Measurements from ENCODE around the gene MIF.

The MIF gene

GRCh38 chr22:23894710-23895598 lies 771 bp downstream of the MIF start:
- peaks cover 9% of the 10 kb centered on the region for H3K27me3 ChIP-seq (ENCODE audit: insufficient read depth, low read length, poor library complexity, severe bottlenecking)
- H3K4me2 ChIP-seq (ENCODE audit: low read depth, low read length, poor library complexity, severe bottlenecking), result peak overlapping the region; percentile 97
- H3F3A ChIP-seq (ENCODE audit: low read depth), result peaks cover 5% of the 10 kb centered on the region; the same call in 1 of the 2 replicates
- H4K20me1 ChIP-seq (ENCODE audit: insufficient read depth, low read length, poor library complexity, severe bottlenecking), result peaks cover 36% of the 10 kb centered on the region
- peaks cover 24% of the 10 kb centered on the region; the same call in 1 of the 2 replicates for H3K36me3 ChIP-seq (ENCODE audit: insufficient read depth, low read length)
- H3K9me2 ChIP-seq (replicated peaks; ENCODE audit: low read depth, low read length), result no peaks in the 10 kb centered on the region
- H2AFZ ChIP-seq (ENCODE audit: low read length), result no peak overlapping the region
- peak overlapping the region; percentile 98 for H3K9ac ChIP-seq (ENCODE audit: low read depth, low read length, poor library complexity, severe bottlenecking)
- TF ChIP-seq EZH2phosphoT487 (IDR thresholded peaks at IDR 0.05; ENCODE audit: borderline replicate concordance), result no peak
- TF ChIP-seq, protein P1, sequence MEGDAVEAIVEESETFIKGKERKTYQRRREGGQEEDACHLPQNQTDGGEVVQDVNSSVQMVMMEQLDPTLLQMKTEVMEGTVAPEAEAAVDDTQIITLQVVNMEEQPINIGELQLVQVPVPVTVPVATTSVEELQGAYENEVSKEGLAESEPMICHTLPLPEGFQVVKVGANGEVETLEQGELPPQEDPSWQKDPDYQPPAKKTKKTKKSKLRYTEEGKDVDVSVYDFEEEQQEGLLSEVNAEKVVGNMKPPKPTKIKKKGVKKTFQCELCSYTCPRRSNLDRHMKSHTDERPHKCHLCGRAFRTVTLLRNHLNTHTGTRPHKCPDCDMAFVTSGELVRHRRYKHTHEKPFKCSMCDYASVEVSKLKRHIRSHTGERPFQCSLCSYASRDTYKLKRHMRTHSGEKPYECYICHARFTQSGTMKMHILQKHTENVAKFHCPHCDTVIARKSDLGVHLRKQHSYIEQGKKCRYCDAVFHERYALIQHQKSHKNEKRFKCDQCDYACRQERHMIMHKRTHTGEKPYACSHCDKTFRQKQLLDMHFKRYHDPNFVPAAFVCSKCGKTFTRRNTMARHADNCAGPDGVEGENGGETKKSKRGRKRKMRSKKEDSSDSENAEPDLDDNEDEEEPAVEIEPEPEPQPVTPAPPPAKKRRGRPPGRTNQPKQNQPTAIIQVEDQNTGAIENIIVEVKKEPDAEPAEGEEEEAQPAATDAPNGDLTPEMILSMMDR (conservative IDR thresholded peaks at IDR 0.05; ENCODE audit: low read length), result peak; percentile 71
- H3K4me3 ChIP-seq (ENCODE audit: low read length, poor library complexity, severe bottlenecking), result peak overlapping the region; percentile 97
- peaks cover 32% of the 10 kb centered on the region for H3K4me1 ChIP-seq (ENCODE audit: insufficient read depth, low read length, poor library complexity, severe bottlenecking)
- H3K79me2 ChIP-seq (ENCODE audit: insufficient read depth, low read length), result peaks cover 32% of the 10 kb centered on the region
- H3K9me3 ChIP-seq (ENCODE audit: insufficient read depth, low read depth, low read length), result no peaks in the 10 kb centered on the region

DNA sequence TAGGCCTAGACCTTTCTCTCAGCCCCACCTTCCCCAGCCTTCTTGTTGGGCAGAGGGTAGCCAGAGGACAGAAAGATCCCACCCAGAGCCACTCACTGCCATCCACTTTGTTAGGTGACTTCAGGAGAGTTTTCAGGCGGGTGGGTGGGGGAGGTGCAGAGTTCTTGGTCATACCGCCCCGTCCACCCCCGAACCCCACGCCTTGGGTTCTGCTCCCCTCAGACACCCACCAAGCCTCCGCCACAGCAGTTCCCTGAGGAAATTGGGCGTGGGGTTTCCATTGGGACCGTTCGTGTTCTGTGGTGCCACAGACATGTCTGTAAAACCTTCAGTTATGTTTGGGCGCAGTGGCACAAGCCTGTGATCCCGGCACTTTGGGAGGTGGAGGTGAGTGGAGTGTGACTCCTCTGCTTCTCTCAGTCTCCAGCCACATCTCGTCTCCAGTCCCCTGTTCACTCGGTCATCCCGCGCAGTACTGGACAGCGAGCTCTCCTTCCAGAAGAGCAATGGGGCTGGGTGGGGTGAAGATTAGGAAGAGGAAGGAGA lies 1.5 kb downstream of the MIF start:
- H3F3A ChIP-seq (ENCODE audit: low read depth), result peaks cover 5% of the 10 kb centered on the region; the same call in 1 of the 2 replicates

DNA sequence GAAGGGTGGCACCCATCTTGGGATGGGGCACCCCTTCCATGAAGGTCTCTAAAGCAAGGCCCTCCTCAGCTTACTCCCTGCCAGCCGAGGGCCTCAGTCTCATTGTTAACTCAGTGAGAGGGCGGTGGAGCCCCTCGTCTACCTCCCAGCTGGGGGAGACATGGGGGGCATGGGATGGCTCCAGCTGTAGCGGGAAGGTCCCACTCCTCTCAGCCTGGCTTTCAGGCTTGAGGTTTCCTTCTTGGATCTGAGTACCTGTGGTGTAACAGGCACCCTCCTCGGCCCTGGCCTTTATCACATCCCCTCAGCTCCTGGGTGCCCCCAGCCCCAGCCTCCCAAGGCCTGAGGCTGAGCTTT lies 2.0 kb downstream of the MIF start:
- peaks cover 5% of the 10 kb centered on the region; the same call in 1 of the 2 replicates for H3F3A ChIP-seq (ENCODE audit: low read depth)
- TF ChIP-seq EZH2phosphoT487 (IDR thresholded peaks at IDR 0.05; ENCODE audit: borderline replicate concordance), result no peak
- TF ChIP-seq, protein P1 (conservative IDR thresholded peaks at IDR 0.05; ENCODE audit: low read length), result no peak
- H3K4me1 ChIP-seq (ENCODE audit: insufficient read depth, low read length, poor library complexity, severe bottlenecking), result peaks cover 32% of the 10 kb centered on the region
- no peaks in the 10 kb centered on the region for H3K9me2 ChIP-seq (replicated peaks; ENCODE audit: low read depth, low read length)
- H3K9me3 ChIP-seq (ENCODE audit: insufficient read depth, low read depth, low read length), result no peaks in the 10 kb centered on the region
- peak overlapping the region; percentile 98 for H3K9ac ChIP-seq (ENCODE audit: low read depth, low read length, poor library complexity, severe bottlenecking)
- peaks cover 36% of the 10 kb centered on the region for H4K20me1 ChIP-seq (ENCODE audit: insufficient read depth, low read length, poor library complexity, severe bottlenecking)
- no peak overlapping the region for H2AFZ ChIP-seq (ENCODE audit: low read length)
- H3K4me2 ChIP-seq (ENCODE audit: low read depth, low read length, poor library complexity, severe bottlenecking), result peak overlapping the region; percentile 97
- peaks cover 32% of the 10 kb centered on the region for H3K79me2 ChIP-seq (ENCODE audit: insufficient read depth, low read length)
- peaks cover 9% of the 10 kb centered on the region for H3K27me3 ChIP-seq (ENCODE audit: insufficient read depth, low read length, poor library complexity, severe bottlenecking)
- peak overlapping the region; percentile 97 for H3K4me3 ChIP-seq (ENCODE audit: low read length, poor library complexity, severe bottlenecking)
- H3K36me3 ChIP-seq (ENCODE audit: insufficient read depth, low read length), result peaks cover 24% of the 10 kb centered on the region; the same call in 1 of the 2 replicates

More for the DNA sequence above, 1.5 kb downstream of the MIF start:
- Histone ChIP-seq H3K9me2 (replicated peaks; ENCODE audit: low read depth, low read length) (no peaks in the 10 kb centered on the region), H3K4me3 (ENCODE audit: low read length, poor library complexity, severe bottlenecking) (peak overlapping the region; percentile 97), H2AFZ (ENCODE audit: low read length) (no peak overlapping the region), H3K4me2 (ENCODE audit: low read depth, low read length, poor library complexity, severe bottlenecking) (peak overlapping the region; percentile 97), H3K36me3 (ENCODE audit: insufficient read depth, low read length) (peaks cover 24% of the 10 kb centered on the region; the same call in 1 of the 2 replicates), H3K9me3 (ENCODE audit: insufficient read depth, low read depth, low read length) (no peaks in the 10 kb centered on the region), H3K79me2 (ENCODE audit: insufficient read depth, low read length) (peaks cover 32% of the 10 kb centered on the region), H4K20me1 (ENCODE audit: insufficient read depth, low read length, poor library complexity, severe bottlenecking) (peaks cover 36% of the 10 kb centered on the region), H3K4me1 (ENCODE audit: insufficient read depth, low read length, poor library complexity, severe bottlenecking) (peaks cover 32% of the 10 kb centered on the region), H3K9ac (ENCODE audit: low read depth, low read length, poor library complexity, severe bottlenecking) (peak overlapping the region; percentile 98), H3K27me3 (ENCODE audit: insufficient read depth, low read length, poor library complexity, severe bottlenecking) (peaks cover 9% of the 10 kb centered on the region)
- TF ChIP-seq EZH2phosphoT487 (IDR thresholded peaks at IDR 0.05; ENCODE audit: borderline replicate concordance), result no peak
- TF ChIP-seq, protein P1 (conservative IDR thresholded peaks at IDR 0.05; ENCODE audit: low read length), result no peak
